Hepatocyte (in vitro differentiated cells): Measurements from ENCODE around the gene HERC6. TPM values are rescaled to one million over a fixed set of nuclear protein-coding genes. Genes with fewer than 3 reads are reported as not detected.

Experiments
- DNase-seq: peaks from one replicate; pipeline ENCODE4 v3.0.0-alpha.2; 2016; ENCODE audit warnings: low spot score
- H2AFZ ChIP-seq: fragments of 200-600 bp; sonication (generic); 2 replicates; pipeline ENCODE4 v1.6.0; 2016; ENCODE audit warnings: antibody characterized with exemption, mild to moderate bottlenecking
- H3K27ac ChIP-seq: fragments of 200-600 bp; sonication (generic); 2 replicates; pipeline ENCODE4 v1.5.1; 2016; ENCODE audit warnings: mild to moderate bottlenecking
- H3K27me3 ChIP-seq: fragments of 200-600 bp; sonication (generic); 2 replicates; pipeline ENCODE4 v1.6.1; 2016
- H3K36me3 ChIP-seq: fragments of 200-600 bp; sonication (generic); replicated peaks from 2 replicates; pipeline ENCODE4 v1.5.1; 2016; ENCODE audit warnings: low read depth; ENCODE audit not compliant: insufficient read depth
- H3K4me1 ChIP-seq: fragments of 200-600 bp; sonication (generic); 2 replicates; pipeline ENCODE4 v1.5.1; 2016; ENCODE audit warnings: mild to moderate bottlenecking, moderate library complexity; ENCODE audit not compliant: insufficient read depth
- H3K4me2 ChIP-seq: fragments of 200-600 bp; sonication (generic); 2 replicates; pipeline ENCODE4 v1.6.0; 2016
- H3K4me3 ChIP-seq: fragments of 200-600 bp; sonication (generic); 2 replicates; pipeline ENCODE4 v1.5.1; 2016; ENCODE audit warnings: mild to moderate bottlenecking
- H3K79me2 ChIP-seq: fragments of 200-600 bp; sonication (generic); 2 replicates; pipeline ENCODE4 v1.6.0; 2017; ENCODE audit warnings: mild to moderate bottlenecking
- H3K9me2 ChIP-seq: fragments of 200-600 bp; sonication (generic); replicated peaks from 2 replicates; pipeline ENCODE4 v1.6.0; 2017; ENCODE audit warnings: mild to moderate bottlenecking; ENCODE audit not compliant: insufficient read depth
- H3K9me3 ChIP-seq: fragments of 200-600 bp; sonication (generic); 2 replicates; pipeline ENCODE4 v1.5.1; 2016; ENCODE audit warnings: low read depth, mild to moderate bottlenecking
- H4K20me1 ChIP-seq: fragments of 200-600 bp; sonication (generic); 2 replicates; pipeline ENCODE4 v1.6.0; 2016; ENCODE audit warnings: mild to moderate bottlenecking; ENCODE audit not compliant: insufficient read depth, poor library complexity, severe bottlenecking
- CTCF ChIP-seq: fragments of 200-600 bp; sonication (generic); IDR thresholded peaks from 2 replicates; pipeline ENCODE4 v1.5.1; 2016; ENCODE audit warnings: antibody characterized with exemption, mild to moderate bottlenecking; ENCODE audit not compliant: poor library complexity
- EZH2 ChIP-seq: fragments of 200-600 bp; sonication (generic); IDR thresholded peaks from 2 replicates; pipeline ENCODE4 v1.6.1; 2016; ENCODE audit warnings: antibody characterized with exemption, mild to moderate bottlenecking, borderline replicate concordance
- EZH2phosphoT487 ChIP-seq: fragments of 200-600 bp; sonication (generic); IDR thresholded peaks from one replicate; pipeline ENCODE4 v1.6.1; 2018; ENCODE audit warnings: antibody characterized with exemption, mild to moderate bottlenecking, low read depth, moderate library complexity; ENCODE audit not compliant: unreplicated experiment, severe bottlenecking
- WGBS: methylation state at CpG from one replicate; pipeline ENCODE4 v1.1.6; 2016; ENCODE audit warnings: low lambda C conversion rate; ENCODE audit errors: missing lambda C conversion rate; 5-methylcytosine and 5-hydroxymethylcytosine counted together
- polyA plus RNA-seq: library from polyadenylated mRNA; unstranded; fragments of >200 nt; fragmentation: Nextera tagmentation; extraction: Ambion mirVana; gene quantifications from 2 replicates; pipeline ENCODE4 v1.2.1, GENCODE V29; 2016
- small RNA-seq: library from RNA; depleted of rRNA; stranded (forward); fragments of <200 nt; gene quantifications from one replicate; pipeline ENCODE3, GENCODE V24; 2014
- total RNA-seq: library from RNA; depleted of rRNA; stranded (reverse); fragments of >200 nt; gene quantifications from 2 replicates; pipeline ENCODE4 v1.2.3, GENCODE V29; 2014

HERC6 gene
- total and polyA plus RNA-seq, 2 experiments from 2014 or later, result 5.9 to 6.9 TPM

DNA sequence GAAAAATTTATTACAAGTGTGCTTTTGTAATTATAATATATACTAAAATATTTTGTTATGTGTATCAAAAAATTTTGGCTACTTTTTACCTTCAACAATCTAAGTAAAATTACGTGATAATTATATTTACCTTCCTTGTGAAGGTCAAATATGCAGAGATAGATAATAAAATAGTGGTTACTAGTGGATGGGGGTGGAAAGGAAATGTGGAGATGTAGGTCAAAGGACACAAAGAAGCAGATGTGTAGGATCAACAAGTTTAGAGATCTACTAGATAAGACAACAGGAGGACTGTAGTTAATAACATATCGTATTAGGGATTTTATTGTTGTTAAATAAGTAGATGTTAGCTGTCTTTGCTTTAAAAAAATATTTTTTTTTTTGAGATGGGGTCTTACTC, 99.6 kb downstream of the HERC6 start:
- no peak overlapping the region for H3K4me2 ChIP-seq
- no peaks in the 10 kb centered on the region for H3K9me2 ChIP-seq
- 65% methylated on average over 2 of the region's 2 CpGs for WGBS

GRCh38 chr4:88481537-88481936, 102.9 kb downstream of the HERC6 start:
- H3K27me3 ChIP-seq, result no peaks in the 10 kb centered on the region
- TF ChIP-seq EZH2 (no peak), EZH2phosphoT487 (no peak), CTCF (no peak)
- H4K20me1 ChIP-seq, result no peaks in the 10 kb centered on the region
- no peak for DNase-seq
- no peaks in the 10 kb centered on the region for H3K36me3 ChIP-seq
- 47% methylated on average over 1 of the region's 1 CpG for WGBS
- no peak overlapping the region for H3K4me3 ChIP-seq
- no peaks in the 10 kb centered on the region for H3K9me3 ChIP-seq
- H3K4me1 ChIP-seq, result no peaks in the 10 kb centered on the region
- H3K4me2 ChIP-seq, result no peak overlapping the region
- H3K9me2 ChIP-seq, result no peaks in the 10 kb centered on the region
- no peak overlapping the region for H3K27ac ChIP-seq
- no peak overlapping the region for H2AFZ ChIP-seq
- H3K79me2 ChIP-seq, result no peaks in the 10 kb centered on the region

More for the DNA sequence above, 99.6 kb downstream of the HERC6 start:
- Histone ChIP-seq H3K9me3 (no peaks in the 10 kb centered on the region), H2AFZ (no peak overlapping the region), H3K27me3 (no peaks in the 10 kb centered on the region), H3K4me1 (no peaks in the 10 kb centered on the region), H3K79me2 (no peaks in the 10 kb centered on the region), H3K27ac (no peak overlapping the region), H4K20me1 (no peaks in the 10 kb centered on the region), H3K4me3 (no peak overlapping the region), H3K36me3 (no peaks in the 10 kb centered on the region)
- DNase-seq, result no peak
- no peak for TF ChIP-seq CTCF

DNA sequence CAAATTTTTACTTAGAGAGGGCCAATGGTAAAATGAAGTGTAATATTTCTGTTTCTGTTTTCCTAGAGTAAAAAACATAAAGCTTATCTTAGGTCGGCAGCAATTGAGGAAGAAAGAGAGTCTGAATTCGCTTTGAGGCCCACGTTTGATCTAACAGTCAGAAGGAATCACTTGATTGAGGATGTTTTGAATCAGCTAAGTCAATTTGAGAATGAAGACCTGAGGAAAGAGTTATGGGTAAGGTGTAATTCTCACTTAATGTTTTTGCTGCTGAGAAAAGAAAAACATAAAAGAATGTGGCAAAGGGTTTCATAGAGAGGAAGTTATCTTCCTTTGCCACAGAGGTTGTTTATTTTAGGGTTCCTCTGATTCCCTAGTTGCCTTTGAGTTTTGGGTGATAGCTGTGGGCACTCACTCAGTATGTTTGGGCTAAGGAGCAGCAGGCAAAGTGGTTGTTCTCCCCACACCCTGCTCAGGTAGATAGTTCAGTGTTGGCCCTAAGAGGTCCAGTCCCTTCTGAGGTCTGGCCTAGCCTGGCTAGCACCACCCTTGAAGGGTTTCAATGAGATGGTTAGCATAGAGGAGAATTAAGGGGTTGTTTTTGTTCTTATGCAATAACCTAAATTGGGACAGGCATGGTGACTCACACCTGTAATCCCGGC, 110.6 kb downstream of the HERC6 start:
- H2AFZ ChIP-seq, result no peak overlapping the region
- H3K9me2 ChIP-seq, result no peaks in the 10 kb centered on the region
- 83% methylated on average over 4 of the region's 4 CpGs for WGBS
- H3K4me2 ChIP-seq, result no peak overlapping the region
- H3K36me3 ChIP-seq, result no peaks in the 10 kb centered on the region
- no peaks in the 10 kb centered on the region for H3K27me3 ChIP-seq
- H3K4me3 ChIP-seq, result no peak overlapping the region
- H3K4me1 ChIP-seq, result no peaks in the 10 kb centered on the region
- H3K9me3 ChIP-seq, result no peaks in the 10 kb centered on the region
- TF ChIP-seq EZH2phosphoT487, result no peak
- no peaks in the 10 kb centered on the region for H4K20me1 ChIP-seq
- H3K79me2 ChIP-seq, result no peaks in the 10 kb centered on the region
- H3K27ac ChIP-seq, result no peak overlapping the region
- no peak for DNase-seq

Small RNA genes within 50 kb of the gene (small RNA-seq; reads per million reads assigned to genes)
- gene RF00019, result not detected

Other genes starting within 250 kb of the HERC6 start
- gene ABCG2, start 220.2 kb upstream of the HERC6 start, total RNA-seq, result 10.0 and 11.6 TPM in 2 replicates
- gene ABCG2, start 220.2 kb upstream of the HERC6 start, polyA plus RNA-seq, result 3.7 and 3.9 TPM in 2 replicates
- 18.2 and 20.0 TPM in 2 replicates for gene PPM1K, start 94.3 kb upstream of the HERC6 start, total RNA-seq
- gene PPM1K, start 94.3 kb upstream of the HERC6 start, polyA plus RNA-seq, result 12.6 and 12.9 TPM in 2 replicates
- gene HERC5, start 78.3 kb downstream of the HERC6 start, total RNA-seq, result 2.4 and 2.8 TPM in 2 replicates
- gene HERC5, start 78.3 kb downstream of the HERC6 start, polyA plus RNA-seq, result 1.7 and 2.2 TPM in 2 replicates
- 134 and 139 TPM in 2 replicates for gene PYURF, start 144.9 kb downstream of the HERC6 start, total RNA-seq
- gene PYURF, start 144.9 kb downstream of the HERC6 start, polyA plus RNA-seq, result 119 and 135 TPM in 2 replicates
- gene HERC3, start 213.6 kb downstream of the HERC6 start, total RNA-seq, result 11.3 and 13.2 TPM in 2 replicates
- 8.6 and 11.7 TPM in 2 replicates for gene HERC3, start 213.6 kb downstream of the HERC6 start, polyA plus RNA-seq